ENCODE results near the gene DOK7.
"Not testable (repeated sequence)": the region's sequence is repeated elsewhere in the genome, so short reads cannot be mapped to it uniquely, and the experiment has no call there.

DOK7 gene

GRCh38 chr4:3533423-3533820, 70.3 kb downstream of the DOK7 start:
- TF ChIP-seq CTCF (IDR thresholded peaks at IDR 0.05; ENCODE audit: control extremely low read depth, extremely low read depth, low read depth, missing control alignments) = no peak
- DNase-seq (ENCODE audit: extremely low spot score) = no peak
- CTCF ChIA-PET = no interaction called here
- POLR2A ChIA-PET = no interaction called here

GRCh38 chr4:3535812-3536211, 72.7 kb downstream of the DOK7 start:
- POLR2A ChIA-PET; CTCF ChIA-PET; DNase-seq (ENCODE audit: extremely low spot score): not testable (repeated sequence)

- CTCF ChIA-PET; DNase-seq (ENCODE audit: extremely low spot score); POLR2A ChIA-PET: not testable (repeated sequence)
These were observed 75.8 kb downstream of the DOK7 start for GRCh38 chr4:3538906-3539305.

GRCh38 chr4:3543415-3543814, 80.3 kb downstream of the DOK7 start:
- DNase-seq (ENCODE audit: extremely low spot score); POLR2A ChIA-PET; CTCF ChIA-PET: not testable (repeated sequence)

Data from GM10248 (cell line).